ENCODE data around the gene FERMT1.

FERMT1 gene

DNA sequence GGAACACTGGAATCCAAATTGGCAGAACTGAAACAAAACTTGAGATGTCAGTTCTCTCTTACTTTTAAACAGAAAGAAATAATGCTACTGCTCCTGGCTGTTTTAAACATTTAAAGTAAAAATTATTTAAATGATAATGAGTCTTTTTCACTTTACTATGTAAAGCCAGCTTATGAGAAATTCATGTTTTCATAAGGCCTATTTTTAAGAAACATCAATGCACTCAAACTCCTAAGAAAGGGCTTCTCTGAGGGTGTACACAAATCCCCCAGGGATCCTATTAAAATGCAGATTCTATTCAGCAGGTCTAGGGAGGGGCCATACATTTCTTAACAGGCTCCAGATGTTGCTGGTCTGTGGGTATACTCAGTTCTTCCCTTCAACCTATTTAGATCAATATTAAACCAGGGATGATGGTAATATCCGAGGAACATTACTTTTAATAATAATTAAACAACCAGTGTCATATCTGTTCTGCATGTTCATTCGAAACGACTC lies 2.3 kb downstream of the FERMT1 start:
- no peaks in the 10 kb centered on the region for H3K9me3 ChIP-seq (ENCODE audit: insufficient read depth, low read depth, low read length)
- H3K79me2 ChIP-seq (ENCODE audit: insufficient read depth, low read length) = no peaks in the 10 kb centered on the region
- H2AFZ ChIP-seq (ENCODE audit: low read length) = no peak overlapping the region
- no peak for TF ChIP-seq EZH2phosphoT487 (IDR thresholded peaks at IDR 0.05; ENCODE audit: borderline replicate concordance)
- TF ChIP-seq CTCF (conservative IDR thresholded peaks at IDR 0.05; ENCODE audit: low read length) = no peak
- no peaks in the 10 kb centered on the region for H3F3A ChIP-seq (ENCODE audit: low read depth)
- H3K9me2 ChIP-seq (replicated peaks; ENCODE audit: low read depth, low read length) = no peaks in the 10 kb centered on the region
- no peaks in the 10 kb centered on the region for H3K36me3 ChIP-seq (ENCODE audit: insufficient read depth, low read length)
- H3K9ac ChIP-seq (ENCODE audit: low read depth, low read length, poor library complexity, severe bottlenecking) = no peak overlapping the region
- no peak overlapping the region for H3K4me2 ChIP-seq (ENCODE audit: low read depth, low read length, poor library complexity, severe bottlenecking)
- H3K4me1 ChIP-seq (ENCODE audit: insufficient read depth, low read length, poor library complexity, severe bottlenecking) = no peaks in the 10 kb centered on the region
- no peaks in the 10 kb centered on the region for H4K20me1 ChIP-seq (ENCODE audit: insufficient read depth, low read length, poor library complexity, severe bottlenecking)
- H3K27me3 ChIP-seq (ENCODE audit: insufficient read depth, low read length, poor library complexity, severe bottlenecking) = no peaks in the 10 kb centered on the region
- H3K4me3 ChIP-seq (ENCODE audit: low read length, poor library complexity, severe bottlenecking) = no peak overlapping the region

- Histone ChIP-seq H3K9ac (ENCODE audit: low read depth, low read length, poor library complexity, severe bottlenecking) (no peak overlapping the region), H3K4me2 (ENCODE audit: low read depth, low read length, poor library complexity, severe bottlenecking) (no peak overlapping the region), H3K36me3 (ENCODE audit: insufficient read depth, low read length) (no peaks in the 10 kb centered on the region), H3K4me1 (ENCODE audit: insufficient read depth, low read length, poor library complexity, severe bottlenecking) (no peaks in the 10 kb centered on the region), H3K4me3 (ENCODE audit: low read length, poor library complexity, severe bottlenecking) (no peak overlapping the region), H3F3A (ENCODE audit: low read depth) (no peaks in the 10 kb centered on the region), H2AFZ (ENCODE audit: low read length) (no peak overlapping the region), H4K20me1 (ENCODE audit: insufficient read depth, low read length, poor library complexity, severe bottlenecking) (no peaks in the 10 kb centered on the region), H3K9me2 (replicated peaks; ENCODE audit: low read depth, low read length) (no peaks in the 10 kb centered on the region), H3K79me2 (ENCODE audit: insufficient read depth, low read length) (no peaks in the 10 kb centered on the region), H3K27me3 (ENCODE audit: insufficient read depth, low read length, poor library complexity, severe bottlenecking) (no peaks in the 10 kb centered on the region), H3K9me3 (ENCODE audit: insufficient read depth, low read depth, low read length) (no peaks in the 10 kb centered on the region)
- no peak for TF ChIP-seq CTCF (conservative IDR thresholded peaks at IDR 0.05; ENCODE audit: low read length)
- no peak for TF ChIP-seq EZH2phosphoT487 (IDR thresholded peaks at IDR 0.05; ENCODE audit: borderline replicate concordance)
Measured at GRCh38 chr20:6116758-6117157, 6.1 kb downstream of the FERMT1 start.

DNA sequence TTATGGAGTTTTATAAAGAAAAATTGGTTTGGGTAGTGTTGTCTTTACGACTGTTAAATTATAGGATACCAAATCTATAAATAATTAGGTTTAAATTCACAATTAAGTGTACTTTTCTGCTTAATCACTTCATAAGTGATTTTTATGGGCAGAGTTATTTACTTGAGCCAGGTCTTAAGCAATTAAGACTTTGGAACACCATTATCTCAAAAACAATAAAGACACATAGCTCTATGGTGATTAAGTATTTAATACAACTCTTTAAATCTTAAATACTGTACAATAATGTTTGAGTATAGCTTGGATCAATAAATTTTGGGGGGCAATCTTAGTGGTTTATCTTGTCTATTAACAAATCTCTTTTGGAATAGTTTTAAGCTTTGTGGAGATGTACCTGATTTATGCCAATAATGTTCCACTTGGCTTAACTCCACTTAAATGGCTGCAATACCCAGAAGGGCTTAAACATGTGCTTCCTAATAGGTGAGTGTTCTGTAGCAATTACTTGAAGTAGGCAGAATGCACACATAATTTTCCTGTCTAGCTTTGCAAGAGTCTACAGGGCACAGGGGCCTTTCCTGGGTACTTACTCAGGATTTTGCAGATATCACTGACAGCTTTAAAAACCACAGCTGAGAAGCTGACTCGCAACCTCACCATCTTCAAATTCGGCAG lies 7.5 kb downstream of the FERMT1 start:
- Histone ChIP-seq H3K79me2 (ENCODE audit: insufficient read depth, low read length) (no peaks in the 10 kb centered on the region), H3K27me3 (ENCODE audit: insufficient read depth, low read length, poor library complexity, severe bottlenecking) (no peaks in the 10 kb centered on the region), H3K4me2 (ENCODE audit: low read depth, low read length, poor library complexity, severe bottlenecking) (no peak overlapping the region), H3K9ac (ENCODE audit: low read depth, low read length, poor library complexity, severe bottlenecking) (no peak overlapping the region), H2AFZ (ENCODE audit: low read length) (no peak overlapping the region), H3F3A (ENCODE audit: low read depth) (no peaks in the 10 kb centered on the region), H3K36me3 (ENCODE audit: insufficient read depth, low read length) (no peaks in the 10 kb centered on the region), H3K4me1 (ENCODE audit: insufficient read depth, low read length, poor library complexity, severe bottlenecking) (no peaks in the 10 kb centered on the region), H3K9me3 (ENCODE audit: insufficient read depth, low read depth, low read length) (no peaks in the 10 kb centered on the region), H3K9me2 (replicated peaks; ENCODE audit: low read depth, low read length) (no peaks in the 10 kb centered on the region), H3K4me3 (ENCODE audit: low read length, poor library complexity, severe bottlenecking) (no peak overlapping the region), H4K20me1 (ENCODE audit: insufficient read depth, low read length, poor library complexity, severe bottlenecking) (no peaks in the 10 kb centered on the region)
- TF ChIP-seq EZH2phosphoT487 (IDR thresholded peaks at IDR 0.05; ENCODE audit: borderline replicate concordance) (no peak), CTCF (conservative IDR thresholded peaks at IDR 0.05; ENCODE audit: low read length) (no peak)

All from Loucy (cell line).